OCI-LY7 (cell line): Measurements from ENCODE around the gene SMTNL1. TPM values are rescaled to one million over a fixed set of nuclear protein-coding genes. Genes with fewer than 3 reads are reported as not detected.
"Not testable (repeated sequence)": the region's sequence is repeated elsewhere in the genome, so short reads cannot be mapped to it uniquely, and the experiment has no call there.

Experiments
- BruUV-seq: library from RNA; stranded (reverse); fragments of 400-500 nt; replicated peaks from 2 replicates; lab custom pipeline; 2021; lab: Mats Ljungman, UMichigan
- CTCF ChIA-PET: fragments of 300-600 bp; sonication (Branson Sonifier 250); formaldehyde crosslinking; loops from one replicate; lab custom pipeline; 2022; ENCODE audit warnings: antibody characterized with exemption; ENCODE audit not compliant: unreplicated experiment; lab: Charles Lee
- POLR2A ChIA-PET: fragments of 300-600 bp; sonication (Branson Sonifier 250); formaldehyde crosslinking; loops from one replicate; lab custom pipeline; 2022; ENCODE audit warnings: antibody characterized with exemption; lab: Charles Lee
- DNase-seq: peaks from one replicate; pipeline ENCODE4 v3.0.0-alpha.2; 2015; ENCODE audit warnings: low spot score
- H2AFZ ChIP-seq: fragments of 200-600 bp; sonication (generic), shearing (Covaris generic); 2 replicates; pipeline ENCODE4 v1.6.1; 2014; ENCODE audit warnings: mild to moderate bottlenecking, antibody characterized with exemption, low read length, moderate library complexity
- H3K27ac ChIP-seq: fragments of 200-600 bp; sonication (generic); 2 replicates; pipeline ENCODE4 v1.5.1; 2014; ENCODE audit warnings: mixed run types, low read depth, mild to moderate bottlenecking, moderate library complexity, low read length, inconsistent platforms; ENCODE audit not compliant: poor library complexity, severe bottlenecking
- H3K36me3 ChIP-seq: fragments of 200-600 bp; sonication (generic); 2 replicates; pipeline ENCODE4 v1.6.1; 2014; ENCODE audit warnings: mild to moderate bottlenecking, antibody characterized with exemption, low read length, moderate library complexity, mixed read lengths; ENCODE audit not compliant: insufficient read depth
- H3K4me1 ChIP-seq: fragments of 200-600 bp; sonication (generic); 2 replicates; pipeline ENCODE4 v1.5.1; 2014; ENCODE audit warnings: mild to moderate bottlenecking, low read length; ENCODE audit not compliant: insufficient read depth, poor library complexity, severe bottlenecking
- H3K4me2 ChIP-seq: fragments of 200-600 bp; sonication (generic); 2 replicates; pipeline ENCODE4 v1.6.1; 2014; ENCODE audit warnings: mild to moderate bottlenecking, low read length
- H3K4me3 ChIP-seq: fragments of 200-600 bp; sonication (generic); 2 replicates; pipeline ENCODE4 v1.5.1; 2014; ENCODE audit warnings: mild to moderate bottlenecking, low read depth, low read length; ENCODE audit not compliant: poor library complexity, severe bottlenecking
- H3K79me2 ChIP-seq: fragments of 200-600 bp; sonication (generic); 2 replicates; pipeline ENCODE4 v1.6.1; 2016; ENCODE audit warnings: low read depth, mild to moderate bottlenecking, low read length, moderate library complexity, mixed read lengths; ENCODE audit not compliant: insufficient read depth
- H3K9me2 ChIP-seq: fragments of 200-600 bp; sonication (generic); 2 replicates; pipeline ENCODE4 v1.6.1; 2016; ENCODE audit warnings: mild to moderate bottlenecking, low read length, mixed read lengths; ENCODE audit not compliant: insufficient read depth
- H3K9me3 ChIP-seq: fragments of 200-600 bp; sonication (generic); 2 replicates; pipeline ENCODE4 v1.6.1; 2014; ENCODE audit warnings: mild to moderate bottlenecking, mixed run types, low read length, mixed read lengths
- H4K20me1 ChIP-seq: fragments of 200-600 bp; sonication (generic); 2 replicates; pipeline ENCODE4 v1.6.1; 2014; ENCODE audit warnings: mild to moderate bottlenecking, antibody characterized with exemption, low read length, moderate library complexity, mixed read lengths; ENCODE audit not compliant: insufficient read depth
- CTCF ChIP-seq: fragments of 200-600 bp; sonication (generic); conservative IDR thresholded peaks from 2 replicates; pipeline ENCODE4 v1.5.1; 2014; ENCODE audit warnings: mild to moderate bottlenecking, antibody characterized with exemption, low read length, moderate library complexity, mixed read lengths
- EZH2phosphoT487 ChIP-seq: fragments of 200-600 bp; sonication (generic); IDR thresholded peaks from 2 replicates; pipeline ENCODE4 v1.6.1; 2018; ENCODE audit warnings: low read depth, borderline replicate concordance, mild to moderate bottlenecking, mixed run types, antibody characterized with exemption, low read length, moderate library complexity, mixed read lengths
- intact Hi-C: fragments of 100-400 bp; cut with micrococcal nuclease; formaldehyde crosslinking; loops from one replicate; pipeline ENCODE4 v1.10.0; 2022; ENCODE audit not compliant: unreplicated experiment
- total RNA-seq, 2 experiments: library from RNA; depleted of rRNA in 1 of 2; stranded (reverse); fragments of >200 nt in 1 of 2; shearing (Covaris generic) in 1 of 2; gene quantifications; 2 replicates each; pipeline ENCODE4 v1.2.3, GENCODE V29; 2014 to 2022

SMTNL1 gene
- total RNA-seq, 2 experiments from 2014 or later = not detected

- DNase-seq = peak; percentile 25
- CTCF ChIA-PET = interaction anchor here (1.7 to 6.1 kb wide), 2 partner anchors 37 to 73 kb away, joined by 4 to 60 read pairs; no protein-coding TSS in a partner anchor
- BruUV-seq = no TSS peak
- peaks cover 47% of the 10 kb centered on the region for H3K36me3 ChIP-seq
- intact Hi-C loops = loop anchor here (1.0 to 5.0 kb wide), 6 partner anchors 37 to 211 kb away; partner anchors contain the start of genes MED19, SELENOH, TMX2 and UBE2L6
- H3K4me1 ChIP-seq = peaks cover 31% of the 10 kb centered on the region
- H3K79me2 ChIP-seq = peaks cover 32% of the 10 kb centered on the region
- peak overlapping the region; percentile 93 for H3K4me2 ChIP-seq
- H3K4me3 ChIP-seq = peak overlapping the region; percentile 97
- POLR2A ChIA-PET = interaction anchor here (1.0 to 7.2 kb wide), 3 partner anchors 12 to 37 kb away, joined by 3 to 56 read pairs (median 34); partner anchors contain the start of gene SLC43A1
- peak overlapping the region; percentile 65 for H3K27ac ChIP-seq
- no peaks in the 10 kb centered on the region for H3K9me3 ChIP-seq
- H4K20me1 ChIP-seq = 0 out of 2 replicates have a peak, but pooled peaks cover 13% of the 10 kb centered on the region
- H3K9me2 ChIP-seq = no peaks in the 10 kb centered on the region
- no peak for TF ChIP-seq EZH2phosphoT487
- peak overlapping the region; percentile 29; the same call in 1 of the 2 replicates for H2AFZ ChIP-seq
Observed at GRCh38 chr11:57530215-57530595, 7.2 kb upstream of the SMTNL1 start.

- peaks cover 31% of the 10 kb centered on the region for H3K4me1 ChIP-seq
- H3K27ac ChIP-seq = peak within 1 kb of the TSS; percentile 74
- intact Hi-C loops = loop anchor here (1.0 to 5.0 kb wide), 6 partner anchors 36 to 210 kb away; partner anchors contain the start of genes MED19, SELENOH, TMX2 and UBE2L6
- DNase-seq = peak; percentile 99
- H2AFZ ChIP-seq = peak within 1 kb of the TSS; percentile 96
- BruUV-seq = TSS peak; percentile 93
- H3K4me2 ChIP-seq = peak within 1 kb of the TSS; percentile 93
- H3K9me2 ChIP-seq = no peaks in the 10 kb centered on the region
- H3K4me3 ChIP-seq = peak within 1 kb of the TSS; percentile 97
- peaks cover 41% of the 10 kb centered on the region for H3K36me3 ChIP-seq
- POLR2A ChIA-PET = interaction anchor here (0.6 to 7.2 kb wide), 6 partner anchors 12 to 118 kb away, joined by 3 to 56 read pairs (median 3); partner anchors contain the start of gene SLC43A1
- TF ChIP-seq CTCF (peak; percentile 32), EZH2phosphoT487 (no peak)
- CTCF ChIA-PET = interaction anchor here (1.3 to 1.7 kb wide), 2 partner anchors 38 to 73 kb away, joined by 4 to 5 read pairs; no protein-coding TSS in a partner anchor
- peaks cover 32% of the 10 kb centered on the region for H3K79me2 ChIP-seq
- 0 out of 2 replicates have a peak, but pooled peaks cover 13% of the 10 kb centered on the region for H4K20me1 ChIP-seq
- no peaks in the 10 kb centered on the region for H3K9me3 ChIP-seq
Observed at GRCh38 chr11:57530596-57531507, 6.5 kb upstream of the SMTNL1 start, which contains the start of gene TIMM10. TIMM10 (minus strand) TSS chr11:57530754; CDS start chr11:57530189, 565 bp downstream.

- CTCF ChIA-PET, H3K27ac ChIP-seq, H4K20me1 ChIP-seq, H3K36me3 ChIP-seq, H3K9me3 ChIP-seq, DNase-seq, H3K9me2 ChIP-seq, H2AFZ ChIP-seq, H3K4me3 ChIP-seq, H3K4me2 ChIP-seq, BruUV-seq: not testable (repeated sequence)
- intact Hi-C loops = loop anchor here (5.0 kb wide), 1 partner anchor 187 kb away; no protein-coding TSS in a partner anchor
- POLR2A ChIA-PET = interaction anchor here (0.6 to 0.7 kb wide), 3 partner anchors 69 to 129 kb away, joined by 3 to 4 read pairs (median 3); no protein-coding TSS in a partner anchor
- H3K4me1 ChIP-seq = peaks cover 12% of the 10 kb centered on the region
- H3K79me2 ChIP-seq = peaks cover 11% of the 10 kb centered on the region
Observed at GRCh38 chr11:57534449-57534848, 2.9 kb upstream of the SMTNL1 start.
